Muscle of leg (tissue), 16 donors: ENCODE measurements around the gene FAM236B. TPM values are rescaled to one million over a fixed set of nuclear protein-coding genes. Genes with fewer than 3 reads are reported as not detected.
"Not testable (repeated sequence)": the region's sequence is repeated elsewhere in the genome, so short reads cannot be mapped to it uniquely, and the experiment has no call there.

Experiments
- DNase-seq: peaks from one replicate; pipeline ENCODE4 v3.0.0; 2013
- H3K27ac ChIP-seq: one replicate; pipeline ENCODE4 v1.5.1; 2013; ENCODE audit warnings: mild to moderate bottlenecking, low read length, control low read depth
- H3K27me3 ChIP-seq: one replicate; pipeline ENCODE4 v1.6.1; 2013; ENCODE audit warnings: low read length; ENCODE audit not compliant: control insufficient read depth, insufficient read depth
- H3K36me3 ChIP-seq: one replicate; pipeline ENCODE4 v1.6.1; 2013; ENCODE audit warnings: low read length; ENCODE audit not compliant: control insufficient read depth, insufficient read depth
- H3K4me1 ChIP-seq: one replicate; pipeline ENCODE4 v1.6.1; 2013; ENCODE audit warnings: low read length; ENCODE audit not compliant: control insufficient read depth, insufficient read depth
- H3K4me3 ChIP-seq: one replicate; pipeline ENCODE4 v1.5.1; 2013; ENCODE audit warnings: low read length, control low read depth
- H3K9me3 ChIP-seq: replicated peaks from 2 replicates; pipeline ENCODE4 v1.6.1; 2013; ENCODE audit warnings: low read depth, low read length; ENCODE audit not compliant: control insufficient read depth
- WGBS: methylation state at CpG from one replicate; pipeline ENCODE4 v1.1.5; 2013; ENCODE audit warnings: missing lambda C conversion rate; ENCODE audit not compliant: insufficient coverage; 5-methylcytosine and 5-hydroxymethylcytosine counted together
- long read RNA-seq, 11 donors: transcript quantifications; one replicate each; lab custom pipeline, GENCODE V29; 2026
- polyA plus RNA-seq, 8 donors: library from polyadenylated mRNA; unstranded; fragments of 120-200 nt; gene quantifications; one replicate each; pipeline versions ENCODE4 v1.2.1 to v1.2.3, GENCODE V29; 2013; ENCODE audit warnings: inconsistent platforms in 1 of 8, low replicate concordance in 1 of 8; ENCODE audit not compliant: insufficient read length in 8 of 8, insufficient read depth in 1 of 8
- total RNA-seq: library from RNA; stranded (reverse); fragments of 120-200 nt; gene quantifications from one replicate; pipeline ENCODE4 v1.2.4, GENCODE V29; 2013

The FAM236B gene
- not detected for total RNA-seq
- polyA plus RNA-seq: not detected
- long read RNA-seq, donor 1: 0 reads
- long read RNA-seq, donor 2: 0 reads
- long read RNA-seq, donor 3: 0 reads
- long read RNA-seq, donor 4: 0 reads
- long read RNA-seq, donor 5: 0 reads
- long read RNA-seq, donor 6: 0 reads
- long read RNA-seq, donor 7: 0 reads
- long read RNA-seq, donor 8: 0 reads
- long read RNA-seq, donor 9: 0 reads
- long read RNA-seq, donor 10: 0 reads
- long read RNA-seq, donor 11: 0 reads

DNA sequence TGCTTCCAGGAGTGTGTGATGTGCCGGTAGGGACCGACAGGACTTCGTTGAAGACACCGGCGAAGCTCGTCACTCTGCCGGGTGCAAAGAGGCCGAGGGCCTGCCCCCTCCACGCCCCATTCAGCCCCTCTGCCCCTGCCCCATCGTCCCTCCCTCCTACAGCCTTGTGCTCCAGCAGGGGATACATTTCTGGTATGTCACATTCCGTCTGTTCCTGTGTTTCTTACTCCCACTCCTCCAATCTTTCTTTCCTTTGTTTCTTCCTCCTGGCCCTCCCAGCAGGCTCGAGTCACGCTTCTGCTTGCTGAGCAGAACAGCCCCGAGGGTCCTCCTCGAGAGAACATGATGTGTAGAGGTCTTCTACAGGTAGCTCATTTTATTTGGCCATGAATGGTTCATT is at the start of gene FAM236B:
FAM236B (minus strand) TSS at position 101 of the 400 bp plus-strand sequence; CDS start at position 1, 100 bp downstream.
- not testable (repeated sequence) for H3K4me3 ChIP-seq, H3K4me1 ChIP-seq
- no CpG with 5 or more reads among the region's 15 CpGs for WGBS

DNA sequence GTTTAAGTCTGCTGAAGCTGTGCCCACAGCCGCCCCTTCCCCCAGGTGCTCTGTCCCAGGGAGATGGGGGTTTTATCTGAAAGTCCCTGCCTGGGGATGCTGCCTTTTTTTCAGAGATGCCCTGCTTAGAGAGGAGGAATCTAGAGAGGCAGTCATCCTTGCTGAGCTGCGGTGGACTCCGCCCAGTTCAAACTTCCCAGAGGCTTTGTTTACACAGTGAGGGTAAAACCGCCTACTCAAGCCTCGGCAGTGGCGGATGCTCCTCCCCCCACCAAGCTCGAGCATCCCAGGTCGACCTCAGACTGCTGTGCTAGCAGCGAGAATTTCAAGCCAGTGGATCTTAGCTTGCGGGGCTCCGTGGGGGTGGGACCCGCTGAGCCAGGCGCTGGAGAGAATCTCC is 48.2 kb upstream of the FAM236B start:
- not testable (repeated sequence) for H3K27ac ChIP-seq, H3K36me3 ChIP-seq, H3K4me1 ChIP-seq, H3K27me3 ChIP-seq, DNase-seq, H3K4me3 ChIP-seq, H3K9me3 ChIP-seq
- WGBS: no CpG with 5 or more reads among the region's 13 CpGs

More for the DNA sequence above, at the start of gene FAM236B:
- not testable (repeated sequence) for H3K27ac ChIP-seq, H3K9me3 ChIP-seq, H3K36me3 ChIP-seq, DNase-seq, H3K27me3 ChIP-seq

DNA sequence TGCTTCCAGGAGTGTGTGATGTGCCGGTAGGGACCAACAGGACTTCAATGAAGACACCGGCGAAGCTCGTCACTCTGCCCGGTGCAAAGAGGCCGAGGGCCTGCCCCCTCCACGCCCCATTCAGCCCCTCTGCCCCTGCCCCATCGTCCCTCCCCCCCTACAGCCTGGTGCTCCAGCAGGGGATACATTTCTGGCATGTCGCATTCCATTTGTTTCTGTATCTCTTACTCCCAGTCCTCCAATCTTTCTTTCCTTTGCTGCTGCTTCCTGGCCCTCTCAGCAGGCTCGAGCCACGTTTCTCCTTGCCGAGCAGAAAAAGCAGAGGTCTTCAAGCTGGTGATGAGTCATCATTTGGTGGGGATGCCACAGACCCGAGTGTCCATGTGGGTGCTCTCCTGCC is 25.6 kb upstream of the FAM236B start, which contains the start of gene FAM236D:
FAM236D (minus strand) TSS at position 101 of the 400 bp plus-strand sequence; CDS start at position 1, 100 bp downstream.
- H3K4me1 ChIP-seq, H3K27me3 ChIP-seq, H3K4me3 ChIP-seq, H3K36me3 ChIP-seq, H3K9me3 ChIP-seq, DNase-seq, H3K27ac ChIP-seq: not testable (repeated sequence)
- no CpG with 5 or more reads among the region's 13 CpGs for WGBS

DNA sequence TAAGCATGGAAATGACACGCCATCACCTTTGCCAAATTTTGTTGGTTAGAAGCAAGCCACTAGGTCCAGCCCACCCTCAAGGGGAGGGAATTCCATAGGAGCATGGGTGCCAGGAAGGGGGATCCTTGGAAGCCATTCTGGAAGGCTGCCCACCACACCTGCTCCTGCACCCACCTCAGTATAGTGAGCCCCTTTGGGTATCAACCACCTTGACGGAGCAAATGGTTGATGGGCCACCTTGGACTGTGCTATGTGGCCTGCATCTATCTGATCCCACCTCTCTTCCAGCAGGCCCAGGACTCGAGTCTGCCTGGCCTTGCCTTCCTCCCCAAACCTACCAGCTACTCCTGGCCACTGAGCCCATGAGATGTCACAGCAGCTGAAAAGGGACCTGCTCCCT is 7.9 kb upstream of the FAM236B start:
- no CpG with 5 or more reads among the region's 3 CpGs for WGBS
- not testable (repeated sequence) for H3K36me3 ChIP-seq, H3K27ac ChIP-seq

DNA sequence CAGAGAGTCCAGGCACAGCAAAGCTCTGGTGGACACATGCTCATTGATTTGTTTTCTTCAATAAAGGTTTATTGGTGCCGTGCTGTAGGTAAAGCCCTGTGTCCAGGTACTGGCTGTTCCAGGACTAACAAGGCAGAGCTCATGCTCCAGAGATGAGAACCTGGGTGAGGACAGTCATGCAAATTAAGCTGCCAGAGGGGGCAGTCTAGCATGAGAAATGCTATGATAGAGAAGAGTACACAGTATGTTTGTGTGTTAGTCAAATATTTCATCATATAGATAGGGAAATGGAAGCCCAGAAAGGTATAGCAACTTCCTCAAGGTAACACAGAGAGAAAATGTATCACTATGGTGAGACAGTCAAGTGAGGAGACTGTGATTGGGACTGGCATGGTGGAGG is 5.7 kb upstream of the FAM236B start:
- not testable (repeated sequence) for H3K27ac ChIP-seq, H3K4me1 ChIP-seq, DNase-seq, H3K4me3 ChIP-seq, H3K36me3 ChIP-seq, H3K9me3 ChIP-seq, H3K27me3 ChIP-seq
- no CpG with 5 or more reads among the region's 1 CpG for WGBS

More for the DNA sequence above, 7.9 kb upstream of the FAM236B start:
- not testable (repeated sequence) for H3K9me3 ChIP-seq, H3K27me3 ChIP-seq, H3K4me1 ChIP-seq, DNase-seq, H3K4me3 ChIP-seq

DNA sequence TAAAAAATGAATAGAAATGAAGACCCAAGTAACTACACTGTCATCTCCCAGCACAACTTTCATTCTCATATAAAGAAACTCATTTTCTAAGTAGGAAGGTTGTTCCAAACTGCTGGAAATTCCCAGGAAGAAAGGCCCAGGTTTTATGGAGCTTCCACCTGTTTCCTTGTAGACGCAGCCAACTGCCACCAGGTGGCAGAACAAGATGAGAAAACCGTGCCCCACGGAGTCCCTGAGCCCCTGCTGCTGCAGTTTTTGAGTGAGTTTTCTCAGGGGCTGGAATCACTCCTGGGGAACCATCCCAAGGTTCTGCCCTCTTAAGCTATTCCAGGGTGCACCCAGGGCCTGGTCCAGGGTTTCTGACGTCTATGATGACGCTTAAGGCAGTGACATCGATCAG is 1.5 kb upstream of the FAM236B start:
- H3K27ac ChIP-seq, DNase-seq: not testable (repeated sequence)
- WGBS: no CpG with 5 or more reads among the region's 6 CpGs

DNA sequence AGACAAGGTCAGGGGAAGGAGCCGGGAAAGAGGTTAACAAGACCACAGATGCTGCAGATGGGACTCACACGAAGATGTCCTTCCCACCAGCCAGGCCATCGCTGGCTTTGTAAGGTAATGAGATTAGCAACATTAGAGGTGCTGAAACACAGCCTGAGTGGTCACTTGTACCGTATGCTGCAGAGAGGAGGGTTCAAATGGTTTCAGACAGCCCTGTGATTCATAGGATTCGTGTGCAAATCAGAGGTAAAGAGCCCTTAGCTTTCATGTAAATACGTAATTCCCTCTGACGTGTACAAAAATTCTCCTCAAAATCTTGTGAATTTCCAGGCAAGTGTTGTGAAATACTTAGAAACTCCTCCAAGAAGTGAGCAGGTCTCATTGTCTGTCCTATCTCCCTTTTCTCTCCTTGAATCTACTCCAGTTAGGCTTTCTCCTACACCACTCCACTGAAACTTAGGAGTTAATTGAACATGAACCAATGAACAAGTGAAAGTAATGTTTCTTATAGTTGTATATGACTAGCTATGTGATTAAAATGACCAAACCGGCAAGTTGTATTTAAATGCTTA is 991 bp upstream of the FAM236B start:
- WGBS: no CpG with 5 or more reads among the region's 8 CpGs
- H3K4me3 ChIP-seq, H3K4me1 ChIP-seq, H3K9me3 ChIP-seq, H3K27me3 ChIP-seq, DNase-seq, H3K27ac ChIP-seq, H3K36me3 ChIP-seq: not testable (repeated sequence)

More for the DNA sequence above, 1.5 kb upstream of the FAM236B start:
- not testable (repeated sequence) for H3K36me3 ChIP-seq, H3K4me1 ChIP-seq, H3K9me3 ChIP-seq, H3K27me3 ChIP-seq, H3K4me3 ChIP-seq

DNA sequence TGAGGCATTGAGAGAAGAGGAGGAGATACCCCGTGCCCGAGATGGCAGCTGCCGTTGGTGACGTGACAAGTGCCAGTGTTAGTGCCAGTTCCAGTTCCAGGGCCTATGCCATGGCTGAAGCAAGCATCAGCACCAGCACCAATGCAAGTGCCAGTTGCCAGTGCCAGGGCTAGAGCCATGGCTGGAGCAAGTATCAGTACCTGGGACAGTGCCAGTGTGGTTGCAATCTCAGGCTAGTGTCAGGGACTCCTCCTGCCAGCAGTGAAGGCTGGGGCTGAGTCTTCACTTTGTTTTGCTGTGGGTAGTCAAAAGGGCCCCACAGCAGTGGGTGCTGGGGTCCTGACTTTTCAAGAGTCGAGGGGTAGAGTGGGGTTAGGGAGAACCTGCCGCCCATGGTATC is 4.3 kb downstream of the FAM236B start:
- not testable (repeated sequence) for H3K36me3 ChIP-seq, H3K27me3 ChIP-seq, DNase-seq, H3K4me3 ChIP-seq, H3K27ac ChIP-seq, H3K4me1 ChIP-seq, H3K9me3 ChIP-seq
- WGBS: no CpG with 5 or more reads among the region's 6 CpGs

DNA sequence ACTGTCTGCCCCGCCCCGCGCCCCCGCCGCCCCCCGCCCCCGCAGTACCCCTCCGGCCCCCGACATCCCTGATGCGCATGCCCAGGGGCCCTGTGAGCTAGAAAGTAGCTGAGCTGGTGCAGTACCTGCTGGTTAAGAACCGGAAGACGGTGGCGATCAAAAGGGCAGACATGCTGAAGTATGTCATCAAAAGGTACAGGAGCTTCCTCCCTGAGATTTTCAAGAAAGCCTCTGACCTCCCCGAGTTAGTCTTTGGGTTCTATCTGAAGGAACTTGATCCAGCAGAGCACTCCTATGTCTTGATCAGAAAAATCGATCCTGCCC is 5.0 kb downstream of the FAM236B start:
- WGBS: no CpG with 5 or more reads among the region's 15 CpGs
- not testable (repeated sequence) for DNase-seq, H3K27me3 ChIP-seq, H3K36me3 ChIP-seq, H3K4me3 ChIP-seq, H3K9me3 ChIP-seq, H3K27ac ChIP-seq, H3K4me1 ChIP-seq

DNA sequence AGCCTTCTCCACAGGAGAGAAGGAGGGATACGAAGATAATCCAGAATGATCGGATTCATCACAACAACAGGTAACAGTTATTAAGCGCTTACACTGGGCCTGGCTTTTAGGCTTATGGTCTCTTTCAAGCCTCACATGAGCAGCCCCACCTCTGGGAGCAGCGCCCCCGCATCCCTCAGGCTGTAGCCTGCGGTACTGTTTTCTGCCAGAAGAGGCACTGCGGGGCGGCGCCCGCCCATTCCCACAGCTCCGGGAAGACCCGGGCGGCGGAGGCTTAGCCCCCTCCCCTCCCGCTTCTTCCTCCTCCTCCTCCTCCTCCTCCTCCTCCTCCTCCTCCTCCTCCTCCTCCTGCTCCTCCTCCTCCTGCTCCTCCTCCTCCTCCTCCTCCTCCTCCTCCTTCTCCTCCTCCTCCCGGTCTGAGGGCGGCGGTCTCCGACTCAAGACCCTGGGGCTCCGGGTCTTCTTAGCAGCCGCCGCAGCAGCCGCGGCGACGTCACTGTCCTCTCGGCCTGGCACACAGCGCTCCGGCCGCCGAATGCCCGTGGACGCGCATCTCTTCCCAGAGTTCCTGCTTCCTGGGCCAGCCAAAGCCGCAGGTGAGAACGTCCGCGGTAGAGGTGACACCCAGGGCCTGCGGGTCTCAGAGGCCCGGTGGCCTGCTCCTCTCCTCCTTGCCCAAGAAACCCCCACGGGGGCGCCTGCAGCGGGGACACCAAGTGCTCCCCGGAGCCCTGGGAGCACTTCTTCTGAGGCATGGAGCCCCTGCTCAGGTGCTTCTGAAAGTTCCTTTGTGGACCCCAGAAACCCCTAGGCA is 5.6 kb downstream of the FAM236B start, which contains the start of gene DMRTC1B:
DMRTC1B (plus strand) TSS at position 238 of the 814 bp plus-strand sequence. CDS start 68,246 bp downstream, outside the sequence.
- not testable (repeated sequence) for H3K4me1 ChIP-seq, DNase-seq, H3K27me3 ChIP-seq, H3K4me3 ChIP-seq, H3K36me3 ChIP-seq, H3K27ac ChIP-seq, H3K9me3 ChIP-seq
- WGBS: no CpG with 5 or more reads among the region's 44 CpGs
